Stomach (tissue), 4 donors: ENCODE results near the gene CCL7.

Source experiments
- CTCF ChIP-seq, 7 experiments: fragments of 450-650 bp in 4 of 7; fragments of 200-600 bp in 3 of 7; sonication (generic) in 3 of 7; IDR thresholded peaks; one replicate each; pipeline ENCODE4 v1.5.1; 2016 to 2019; ENCODE audit warnings: antibody characterized with exemption in 7 of 7, control low read depth in 2 of 7, mild to moderate bottlenecking in 1 of 7
- EP300 ChIP-seq: sonication (generic); formaldehyde crosslinking; IDR thresholded peaks from one replicate; pipeline ENCODE4 v1.6.1; 2017; ENCODE audit warnings: antibody characterized with exemption
- POLR2A ChIP-seq, 4 donors: fragments of 450-650 bp; IDR thresholded peaks; one replicate each; pipeline ENCODE4 v1.6.1; 2016; ENCODE audit warnings: antibody characterized with exemption in 4 of 4, control low read depth in 2 of 4, mild to moderate bottlenecking in 1 of 4, moderate library complexity in 1 of 4
- POLR2AphosphoS5 ChIP-seq, 3 donors: sonication (generic); formaldehyde crosslinking; IDR thresholded peaks; one replicate each; pipeline ENCODE4 v1.6.1; 2016; ENCODE audit warnings: antibody characterized with exemption in 3 of 3

GRCh38 chr17:34242587-34243363, 27.2 kb upstream of the CCL7 start:
- TF ChIP-seq CTCF (IDR thresholded peaks at IDR 0.05) (no peak), POLR2A (IDR thresholded peaks at IDR 0.05) (no peak), POLR2AphosphoS5 (IDR thresholded peaks at IDR 0.05) (no peak), EP300 (no peak)
